Measurements from ENCODE around the gene CA4. TPM values are rescaled to one million over a fixed set of nuclear protein-coding genes. Genes with fewer than 3 reads are reported as not detected.

The CA4 gene
- total and polyA plus RNA-seq, 9 of the 15 experiments (the other 6 are each of a cell fraction or from before 2014, with no cell fraction given), result 0.13 TPM; not detected in 7

- Histone ChIP-seq H3K9me3 (replicated peaks; ENCODE audit: control insufficient read depth, insufficient read depth, low read depth, low read length) (no peaks in the 10 kb centered on the region), H3K27me3 (ENCODE audit: control insufficient read depth in 2 of 2, insufficient read depth in 2 of 2, low read length in 2 of 2) (no peaks in the 10 kb centered on the region), H3K79me2 (ENCODE audit: control insufficient read depth, insufficient read depth, low read length) (no peaks in the 10 kb centered on the region; the same call in 2 of the 3 replicates), H3K9me1 (ENCODE audit: control insufficient read depth, insufficient read depth, low read length) (no peaks in the 10 kb centered on the region), H3K4me2 (ENCODE audit: insufficient read depth, low read length) (no peak overlapping the region), H3K36me3 (ENCODE audit: control insufficient read depth, insufficient read depth, low read length) (peaks cover 6% of the 10 kb centered on the region; the same call in 2 of the 3 replicates), H4K20me1 (replicated peaks; ENCODE audit: control insufficient read depth, insufficient read depth, low read length) (no peaks in the 10 kb centered on the region), H2AFZ (ENCODE audit: low read depth, low read length) (no peak overlapping the region), H3K4me1 (replicated peaks in 1 of 2; ENCODE audit: control insufficient read depth in 2 of 2, insufficient read depth in 2 of 2, low read length in 2 of 2) (peaks cover 8 to 10% of the 10 kb centered on the region in 2 experiments; a peak in 4 of 5 replicates), H3K4me3 (no peak overlapping the region), H3K27ac (ENCODE audit: extremely low read depth, low read depth, low read length) (no peak overlapping the region), H3K9ac (ENCODE audit: insufficient read depth in 1 of 2, low read depth in 2 of 2, low read length in 2 of 2) (no peak overlapping the region)
- ChIA-PET CTCF (ENCODE audit: low intra/inter-chr PET ratio) (no interaction called here), POLR2A (no interaction called here)
- BruUV-seq (replicated peaks), result no TSS peak
- TF ChIP-seq FOXJ2 (tag; IDR thresholded peaks at IDR 0.05) (no peak), ZNF76 (CRISPR knock-in tag; IDR thresholded peaks at IDR 0.05; ENCODE audit: borderline replicate concordance) (no peak), ZBTB11 (CRISPR knock-in tag; IDR thresholded peaks at IDR 0.05) (peak in 1 of 3 experiments; percentile 89; a peak in 2 of 6 replicates), ZNF146 (CRISPR knock-in tag; IDR thresholded peaks at IDR 0.05; ENCODE audit: unreplicated experiment) (peak; percentile 65)
- FAIRE-seq (no peak), DNase-seq (ENCODE audit: extremely low read depth in 1 of 4, low spot score in 3 of 4) (no peak), ATAC-seq (no peak)
- WGBS (ENCODE audit: insufficient coverage, low coverage, missing lambda C conversion rate), result 55% methylated on average over 3 of the region's 3 CpGs
- in situ Hi-C loops (cut with MboI), result loop anchor here (5.0 kb wide), 1 partner anchor 108 kb away; no protein-coding TSS in a partner anchor
- intact Hi-C loops (cut with micrococcal nuclease), result no loop called here
Observed at GRCh38 chr17:60130466-60130865, 19.3 kb upstream of the CA4 start.
